Right lung (tissue), 10 donors: ENCODE measurements around the gene IMPDH2. TPM values are rescaled to one million over a fixed set of nuclear protein-coding genes. Genes with fewer than 3 reads are reported as not detected.

Source experiments
- DNase-seq, 2 donors: peaks; one replicate each; pipeline ENCODE4 v3.0.0-alpha.2; 2013
- long read RNA-seq, 8 donors: transcript quantifications; one replicate each; lab custom pipeline, GENCODE V29; 2026
- polyA plus RNA-seq, 5 donors: library from polyadenylated mRNA; unstranded; fragments of 120-200 nt; gene quantifications; one replicate each; pipeline versions ENCODE4 v1.2.1 to v1.2.3, GENCODE V29; 2013; ENCODE audit warnings: inconsistent platforms in 1 of 5, low replicate concordance in 1 of 5; ENCODE audit not compliant: insufficient read length in 5 of 5, insufficient read depth in 1 of 5

IMPDH2 gene
- polyA plus RNA-seq: 100 to 1,000 TPM; 264 to 341 (median 302) TPM
- long read RNA-seq, donor 1, transcript IMPDH2-205 (2 exons, 420 nt): minor isoform, 7 of 204 reads
- long read RNA-seq, donor 1, transcript IMPDH2-201 (14 exons, 1,643 nt): major isoform, 100 of 204 reads
- long read RNA-seq, donor 1, partial matches to known transcripts: 86 of 204 reads
- long read RNA-seq, donor 1, other reads (novel, unspliced or antisense): 8 of 204 reads
- long read RNA-seq, donor 2, transcript IMPDH2-201 (14 exons, 1,643 nt): major isoform, 53 of 76 reads
- long read RNA-seq, donor 2, transcript IMPDH2-205 (2 exons, 420 nt): minor isoform, 7 of 76 reads
- long read RNA-seq, donor 2, partial matches to known transcripts: 15 of 76 reads
- long read RNA-seq, donor 2, other reads (novel, unspliced or antisense): 0 of 76 reads
- long read RNA-seq, donor 3, transcript IMPDH2-201 (14 exons, 1,643 nt): major isoform, 69 of 137 reads
- long read RNA-seq, donor 3, partial matches to known transcripts: 61 of 137 reads
- long read RNA-seq, donor 3, other reads (novel, unspliced or antisense): 0 of 137 reads
- long read RNA-seq, donor 4, transcript IMPDH2-201 (14 exons, 1,643 nt): major isoform, 46 of 72 reads
- long read RNA-seq, donor 4, partial matches to known transcripts: 19 of 72 reads
- long read RNA-seq, donor 4, other reads (novel, unspliced or antisense): 0 of 72 reads
- long read RNA-seq, donor 5, transcript IMPDH2-201 (14 exons, 1,643 nt): major isoform, 83 of 183 reads
- long read RNA-seq, donor 5, partial matches to known transcripts: 87 of 183 reads
- long read RNA-seq, donor 5, other reads (novel, unspliced or antisense): 5 of 183 reads
- long read RNA-seq, donor 6, transcript IMPDH2-201 (14 exons, 1,643 nt): major isoform, 134 of 220 reads
- long read RNA-seq, donor 6, transcript IMPDH2-205 (2 exons, 420 nt): minor isoform, 7 of 220 reads
- long read RNA-seq, donor 6, partial matches to known transcripts: 69 of 220 reads
- long read RNA-seq, donor 6, other reads (novel, unspliced or antisense): 5 of 220 reads
- long read RNA-seq, donor 7, transcript IMPDH2-201 (14 exons, 1,643 nt): major isoform, 63 of 76 reads
- long read RNA-seq, donor 7, partial matches to known transcripts: 11 of 76 reads
- long read RNA-seq, donor 7, other reads (novel, unspliced or antisense): 0 of 76 reads
- long read RNA-seq, donor 8, transcript IMPDH2-201 (14 exons, 1,643 nt): major isoform, 39 of 55 reads
- long read RNA-seq, donor 8, partial matches to known transcripts: 12 of 55 reads
- long read RNA-seq, donor 8, other reads (novel, unspliced or antisense): 0 of 55 reads

GRCh38 chr3:49028673-49029562 is at the start of gene IMPDH2:
IMPDH2 (minus strand) TSS chr3:49029398; CDS start chr3:49029350, 48 bp downstream.
- peak; percentile 96 to 97 for DNase-seq

- no peak for DNase-seq
Observed at GRCh38 chr3:49076646-49077045, 47.4 kb upstream of the IMPDH2 start.

GRCh38 chr3:49076116-49076515 is 46.9 kb upstream of the IMPDH2 start:
- DNase-seq: no peak

- DNase-seq: no peak
Observed at GRCh38 chr3:49058011-49058410, 28.8 kb upstream of the IMPDH2 start.

GRCh38 chr3:49057268-49057667 is 28.1 kb upstream of the IMPDH2 start:
- DNase-seq: no peak

- DNase-seq: no peak
Observed at GRCh38 chr3:49054344-49054862, 25.2 kb upstream of the IMPDH2 start.

- DNase-seq: no peak
Observed at GRCh38 chr3:49053543-49053942, 24.3 kb upstream of the IMPDH2 start.

- no peak for DNase-seq
Observed at GRCh38 chr3:49035281-49035680, 6.1 kb upstream of the IMPDH2 start.

GRCh38 chr3:49034650-49035049 is 5.5 kb upstream of the IMPDH2 start:
- no peak for DNase-seq

GRCh38 chr3:49032646-49033304 is 3.6 kb upstream of the IMPDH2 start:
- DNase-seq: no peak

GRCh38 chr3:49030321-49030720 is 1.1 kb upstream of the IMPDH2 start:
- DNase-seq: no peak

GRCh38 chr3:49029563-49029884 is 326 bp upstream of the IMPDH2 start:
- no peak for DNase-seq

GRCh38 chr3:49028298-49028672 is 913 bp downstream of the IMPDH2 start:
- DNase-seq: no peak

- DNase-seq: no peak
Observed at GRCh38 chr3:49027634-49028033, 1.6 kb downstream of the IMPDH2 start.

- no peak for DNase-seq
Observed at GRCh38 chr3:49026536-49026935, 2.7 kb downstream of the IMPDH2 start.

GRCh38 chr3:49025793-49026520 is 3.2 kb downstream of the IMPDH2 start:
- DNase-seq: no peak

- DNase-seq: no peak
Observed at GRCh38 chr3:49025005-49025792, 4.0 kb downstream of the IMPDH2 start.

GRCh38 chr3:49024449-49024848 is 4.7 kb downstream of the IMPDH2 start:
- DNase-seq: no peak

- DNase-seq: no peak
Observed at GRCh38 chr3:49023775-49024174, 5.4 kb downstream of the IMPDH2 start.
